Measurements from ENCODE around the gene ISG20L2.

The ISG20L2 gene

DNA sequence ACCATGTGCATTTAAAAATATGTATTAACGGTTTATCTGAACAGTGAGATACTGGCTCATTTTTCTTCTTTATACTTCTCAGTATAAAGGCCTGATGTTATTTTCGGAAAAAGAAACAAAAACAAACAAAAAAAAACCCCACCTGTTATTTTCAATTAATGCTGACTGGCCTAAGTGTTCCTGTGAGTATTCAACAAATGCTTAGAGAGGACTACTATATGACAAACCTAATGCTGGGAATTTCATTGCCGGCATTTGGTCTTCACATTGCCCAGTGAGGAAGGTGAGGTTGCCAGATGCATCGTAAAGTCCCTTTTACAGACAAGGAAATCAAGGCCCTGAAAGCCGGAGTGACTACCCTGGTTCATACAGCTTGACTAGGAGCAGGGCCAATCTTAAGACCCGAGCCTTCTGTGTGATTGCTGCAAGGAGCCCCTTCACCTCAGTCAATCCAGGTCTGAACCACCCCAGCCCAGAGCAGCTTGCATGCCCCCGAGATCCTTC lies 11.7 kb upstream of the ISG20L2 start:
- peak; percentile 64 for DNase-seq

DNA sequence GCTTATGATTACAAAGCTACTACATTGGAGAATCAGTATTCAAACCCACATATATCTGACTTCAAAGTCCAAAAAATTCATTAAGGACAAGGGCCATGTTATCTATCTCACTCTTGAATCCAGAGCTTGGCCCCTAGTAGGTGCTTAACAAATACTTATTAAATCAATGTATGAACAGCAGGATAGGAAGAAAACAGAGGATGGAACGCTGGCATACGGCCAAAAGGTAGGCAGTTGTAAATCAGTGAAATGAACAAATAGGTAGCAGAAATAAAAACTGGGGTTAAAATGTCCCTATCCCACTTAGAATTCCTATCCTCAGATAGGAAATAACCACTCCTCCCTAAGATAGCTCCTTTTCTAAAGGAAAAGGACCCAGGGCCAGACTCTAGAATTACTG lies 10.3 kb upstream of the ISG20L2 start:
- DNase-seq: no peak

DNA sequence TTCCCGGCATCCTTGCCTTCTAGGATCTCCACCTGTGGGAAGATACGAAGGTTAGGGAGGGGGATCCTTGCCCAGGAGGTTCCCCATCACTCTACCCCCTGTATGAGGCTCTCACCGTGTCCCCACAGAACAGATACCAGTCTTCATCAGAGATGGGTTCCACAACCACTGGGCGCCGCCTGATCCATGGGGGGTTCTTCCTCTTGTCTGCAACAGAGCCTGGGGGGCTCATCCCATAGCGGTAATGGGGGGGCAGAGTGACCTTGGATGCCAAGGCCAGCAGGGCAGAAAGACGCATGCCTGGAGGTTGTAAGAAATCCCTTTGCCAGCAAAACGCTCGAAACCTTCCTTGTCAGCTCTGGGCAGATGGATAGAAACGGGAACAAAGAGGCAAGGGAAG lies 9.8 kb upstream of the ISG20L2 start:
- DNase-seq: no peak

DNA sequence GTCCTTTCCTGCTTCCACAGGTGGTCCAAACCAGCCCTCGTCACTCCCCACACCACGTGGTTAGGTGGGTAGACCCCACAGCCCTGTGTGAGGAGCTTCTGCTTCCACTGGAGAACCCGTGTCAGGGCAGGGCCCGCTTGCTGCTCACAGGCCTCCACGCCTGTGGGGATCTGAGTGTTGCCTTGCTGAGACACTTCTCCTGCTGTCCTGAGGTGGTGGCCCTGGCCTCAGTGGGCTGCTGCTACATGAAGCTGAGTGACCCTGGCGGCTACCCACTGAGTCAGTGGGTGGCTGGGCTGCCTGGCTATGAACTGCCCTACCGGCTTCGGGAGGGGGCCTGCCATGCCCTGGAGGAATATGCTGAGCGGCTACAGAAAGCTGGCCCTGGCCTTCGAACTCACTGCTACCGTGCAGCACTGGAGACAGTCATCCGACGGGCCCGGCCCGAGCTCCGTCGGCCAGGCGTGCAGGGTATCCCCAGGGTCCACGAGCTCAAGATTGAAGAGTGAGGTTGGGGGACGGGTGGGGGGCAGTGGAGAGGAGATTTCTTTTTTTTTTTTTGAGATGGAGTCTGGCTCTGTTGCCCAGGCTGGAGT lies 5.5 kb upstream of the ISG20L2 start:
- no peak for DNase-seq

DNA sequence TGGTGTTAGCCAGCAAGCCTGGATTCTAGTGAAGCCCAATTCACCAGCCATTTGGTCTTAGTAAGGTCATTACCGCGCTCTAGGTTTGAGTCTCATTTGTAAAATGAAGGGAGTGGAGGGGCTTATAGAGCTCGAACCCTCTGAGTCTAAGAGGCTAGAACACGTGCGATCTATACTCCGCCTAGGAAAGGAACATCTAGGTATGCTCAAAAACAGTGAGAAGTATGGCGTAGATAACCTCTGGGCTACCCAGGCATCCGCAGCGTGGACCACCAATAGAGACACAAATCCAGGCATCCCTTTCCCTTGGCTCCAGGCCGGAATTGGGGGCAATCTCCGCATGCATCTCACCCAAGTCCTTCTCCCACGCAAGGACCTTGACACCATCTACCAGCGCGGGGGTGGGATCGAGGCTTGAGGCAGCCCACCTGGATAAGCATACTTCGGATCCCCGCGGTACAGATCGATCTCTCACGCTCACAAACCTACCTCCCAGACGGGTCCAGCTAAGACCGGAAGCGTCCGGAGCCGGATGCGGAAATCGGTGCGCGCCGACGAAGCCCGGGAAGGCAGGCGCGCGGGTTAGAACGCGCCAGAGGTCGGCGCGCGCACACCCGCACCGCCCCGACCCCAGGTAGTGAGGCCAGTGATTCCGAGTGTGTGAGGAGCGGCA lies 504 bp downstream of the ISG20L2 start, which contains the start of gene METTL25B:
Gene METTL25B (plus strand): TSS at position 544 of the 673 bp plus-strand sequence. CDS start 636 bp downstream, outside the sequence.
- DNase-seq: peak; percentile 95

DNA sequence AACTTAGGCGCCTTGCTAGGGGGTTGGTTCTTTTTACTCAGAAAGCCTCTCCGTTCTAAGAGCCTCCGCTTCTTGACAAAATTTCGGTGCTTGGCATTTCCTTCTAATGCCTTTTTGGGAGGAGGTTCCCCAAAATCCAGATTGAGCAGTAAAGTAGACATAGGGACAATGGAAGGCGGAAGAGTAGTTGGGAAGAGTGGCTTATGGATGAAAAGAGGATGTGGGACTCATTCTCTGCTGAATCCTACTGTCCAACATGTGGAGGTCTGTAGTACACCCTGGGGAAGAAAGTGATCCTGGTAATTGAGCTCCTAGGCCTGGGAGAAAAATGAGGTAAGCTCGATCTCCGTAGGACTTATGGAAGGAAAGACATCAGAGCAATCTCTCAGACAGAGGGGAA lies 1.1 kb downstream of the ISG20L2 start:
- DNase-seq: no peak

DNA sequence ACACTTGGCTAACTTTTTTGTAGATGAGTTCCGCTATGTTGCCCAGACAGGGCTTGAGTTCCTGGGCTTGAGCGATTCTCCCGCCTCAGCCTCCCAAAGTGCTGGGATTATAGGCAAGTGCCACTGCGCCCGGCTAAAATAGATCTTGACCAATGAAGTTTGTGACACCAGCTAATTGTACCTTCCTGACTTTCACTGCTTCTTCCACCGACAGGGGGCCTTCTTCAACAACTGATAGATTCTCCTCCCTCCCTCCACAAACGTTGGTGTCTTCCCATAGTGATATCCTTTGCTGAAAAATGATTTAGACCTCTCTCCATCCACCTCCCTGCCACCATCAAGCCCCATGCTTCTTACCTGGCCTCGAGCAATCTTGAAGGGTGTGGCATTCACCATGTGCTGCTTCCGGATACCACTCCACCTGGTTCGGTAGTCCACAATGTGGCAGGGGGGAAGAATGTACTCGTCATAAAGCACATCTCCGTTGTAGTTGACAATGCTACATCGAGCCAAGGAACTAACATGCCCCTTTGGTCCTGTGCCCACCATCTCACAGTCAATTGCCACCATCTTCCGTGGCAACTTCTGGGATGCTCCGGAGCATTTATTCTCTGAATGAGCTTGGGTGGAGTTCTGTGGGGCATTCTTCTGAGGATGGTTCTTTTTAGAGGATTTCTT lies 1.9 kb downstream of the ISG20L2 start:
- DNase-seq: peak; percentile 77

DNA sequence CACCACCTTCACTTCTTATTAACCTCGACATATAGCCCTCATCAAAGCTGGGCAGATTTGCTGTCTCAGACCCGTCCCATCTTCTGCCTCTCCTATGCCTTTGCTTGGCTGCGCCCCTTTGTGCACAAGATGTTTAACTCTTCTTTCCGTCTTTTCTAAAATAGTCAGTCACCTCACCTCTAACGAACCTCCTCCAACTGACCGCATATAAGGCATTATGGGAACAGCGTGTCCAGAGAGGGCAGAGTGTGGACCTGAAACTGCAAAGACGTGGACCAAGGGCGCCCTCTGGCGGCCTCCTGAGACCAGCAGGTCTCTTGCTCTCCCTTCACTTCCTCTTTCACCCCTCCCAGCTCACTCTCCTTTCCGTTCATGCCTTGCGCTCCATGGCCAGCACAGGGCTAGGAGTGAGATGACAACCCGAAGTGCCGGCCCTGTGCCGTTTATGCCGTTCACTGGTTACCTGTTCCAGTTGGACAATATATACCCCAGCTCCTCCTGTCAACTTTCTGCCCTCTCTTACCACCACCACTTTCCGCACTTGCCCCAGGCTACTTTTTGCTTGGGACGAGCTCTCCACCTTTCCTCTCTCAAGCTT lies 2.8 kb downstream of the ISG20L2 start:
- peak; percentile 91 for DNase-seq

DNA sequence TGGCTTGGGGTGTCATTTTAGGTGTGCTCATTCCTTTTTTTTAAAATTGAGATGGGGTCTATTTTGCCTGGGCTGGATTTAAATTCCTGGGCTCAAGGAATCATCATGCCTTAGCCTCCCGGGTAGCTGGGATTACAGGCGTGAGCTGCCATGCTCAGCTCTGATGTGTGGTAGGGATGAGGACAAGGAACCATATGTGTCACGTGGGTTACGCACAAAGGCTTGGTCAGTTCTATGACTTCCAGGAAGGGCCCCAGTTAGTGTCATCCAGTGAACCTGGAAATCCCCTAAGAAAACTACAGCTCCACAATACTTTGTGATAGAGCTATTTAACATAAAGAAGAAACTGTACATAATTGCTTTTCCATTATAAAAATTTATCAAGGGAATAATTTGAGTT lies 7.0 kb downstream of the ISG20L2 start:
- DNase-seq: no peak

DNA sequence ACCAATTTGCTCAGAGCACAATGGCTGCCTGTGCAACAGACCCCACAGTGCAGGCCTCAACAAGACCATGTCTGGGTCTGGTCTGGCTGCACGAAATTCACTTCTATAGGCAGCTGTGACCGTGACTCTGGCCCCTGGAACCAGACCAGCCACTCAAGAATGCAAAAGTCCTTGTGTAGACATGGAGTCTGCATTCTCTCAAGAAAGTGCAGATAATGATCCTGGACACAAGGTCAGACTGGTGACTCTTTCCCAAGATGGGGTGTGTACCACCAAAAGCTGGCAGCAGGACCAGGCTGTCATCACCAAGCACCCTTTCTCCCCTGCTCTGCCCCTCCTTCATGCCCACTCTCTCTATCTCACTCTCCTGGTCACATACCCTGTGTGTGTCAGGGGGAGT lies 7.4 kb downstream of the ISG20L2 start:
- DNase-seq: no peak

DNA sequence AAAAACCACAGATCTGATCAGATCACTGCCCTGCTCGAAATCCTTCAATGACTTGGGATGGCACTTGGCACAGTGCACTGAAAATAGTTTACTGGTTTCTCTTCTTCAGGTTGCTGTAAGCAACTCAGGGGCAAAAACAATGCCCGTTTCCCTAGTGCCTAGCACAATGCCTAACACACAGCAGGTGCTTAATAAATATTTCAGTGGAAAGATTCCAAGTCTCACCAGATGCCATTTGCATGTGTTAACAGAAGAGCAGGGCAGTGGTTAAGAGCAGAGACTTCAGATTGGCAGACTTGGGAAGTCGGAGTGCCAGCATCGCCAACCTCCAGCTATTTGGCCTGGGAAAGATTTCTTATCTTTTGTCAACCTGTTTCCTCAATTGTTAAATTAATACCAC lies 11.2 kb downstream of the ISG20L2 start:
- DNase-seq: peak; percentile 54

DNA sequence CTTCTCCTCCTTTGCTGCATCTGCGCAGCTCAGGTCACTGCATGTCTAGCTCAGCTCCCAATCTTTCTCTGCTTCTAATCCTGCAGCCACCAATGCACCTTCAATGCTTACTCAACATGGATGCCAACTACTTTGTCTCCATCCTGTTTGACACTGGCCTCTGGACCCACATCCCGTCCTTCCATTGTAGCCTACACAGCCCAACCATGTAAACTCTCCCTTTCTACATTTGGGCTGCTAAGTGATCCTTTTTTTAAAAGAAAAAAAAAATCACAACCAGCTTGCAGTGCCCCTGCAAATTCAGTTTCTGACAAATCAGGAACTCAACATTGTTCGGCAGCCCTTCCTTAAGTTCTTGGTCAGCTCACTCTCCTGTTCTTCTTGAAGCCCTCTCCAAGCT lies 13.7 kb downstream of the ISG20L2 start:
- no peak for DNase-seq

DNA sequence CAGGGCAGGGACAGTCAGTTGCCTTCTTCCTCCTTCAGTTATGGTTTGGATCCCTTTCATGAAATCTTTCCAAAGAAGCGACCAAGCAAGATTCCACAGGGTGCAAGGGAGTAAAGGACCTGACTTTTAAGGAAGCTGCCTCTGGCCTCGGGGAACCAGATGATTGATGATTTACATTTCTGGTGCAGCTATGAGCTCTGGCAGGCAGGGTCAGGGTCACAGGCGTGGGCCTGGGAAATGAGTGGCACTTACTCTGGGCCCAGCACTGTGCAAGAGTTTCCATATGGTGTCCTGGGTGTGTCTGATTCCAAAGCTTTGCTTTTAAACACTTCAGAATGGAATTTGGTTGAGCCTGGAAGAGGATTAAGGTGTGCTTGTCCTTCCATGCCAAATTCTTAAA lies 15.9 kb downstream of the ISG20L2 start:
- DNase-seq: no peak

DNA sequence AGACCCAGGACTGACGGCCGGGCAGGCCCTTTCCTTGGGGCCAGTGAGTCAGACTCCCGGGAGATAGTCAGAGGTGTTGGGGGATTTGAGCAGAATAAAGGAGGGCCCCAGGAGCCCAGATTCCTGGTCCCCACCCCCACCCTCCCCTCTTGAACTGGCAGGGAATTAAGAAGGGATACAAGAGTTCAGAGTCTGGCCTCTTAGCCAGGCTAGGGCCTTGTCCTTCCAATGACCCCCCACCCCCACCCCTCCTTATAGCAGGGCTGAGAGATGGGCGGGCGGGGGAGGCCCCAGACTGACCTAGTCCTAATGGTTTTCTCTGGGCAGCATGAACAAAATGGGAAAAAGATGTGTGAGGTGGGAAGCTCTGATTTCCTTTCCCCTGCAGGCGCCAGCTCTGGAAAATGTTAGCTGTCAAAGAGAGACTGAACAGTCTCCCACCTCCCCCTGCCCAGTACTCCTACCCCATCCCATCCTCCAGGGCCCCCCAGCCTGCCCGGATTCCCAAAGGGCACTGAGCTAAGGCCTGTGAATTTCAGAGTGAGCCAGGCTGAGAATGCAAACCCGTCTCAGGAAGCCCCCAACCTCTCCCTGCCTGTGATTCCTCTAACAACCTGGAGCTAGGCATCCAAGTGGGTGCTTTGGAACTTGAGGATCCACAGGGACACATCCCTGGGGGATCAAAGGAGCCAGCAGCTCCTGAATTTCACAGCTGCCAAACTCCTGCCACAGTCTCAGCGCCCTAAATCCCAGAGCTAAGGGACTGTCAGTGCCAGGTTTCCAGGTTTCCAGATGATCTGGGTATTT lies 17.4 kb downstream of the ISG20L2 start:
- no peak for DNase-seq

DNA sequence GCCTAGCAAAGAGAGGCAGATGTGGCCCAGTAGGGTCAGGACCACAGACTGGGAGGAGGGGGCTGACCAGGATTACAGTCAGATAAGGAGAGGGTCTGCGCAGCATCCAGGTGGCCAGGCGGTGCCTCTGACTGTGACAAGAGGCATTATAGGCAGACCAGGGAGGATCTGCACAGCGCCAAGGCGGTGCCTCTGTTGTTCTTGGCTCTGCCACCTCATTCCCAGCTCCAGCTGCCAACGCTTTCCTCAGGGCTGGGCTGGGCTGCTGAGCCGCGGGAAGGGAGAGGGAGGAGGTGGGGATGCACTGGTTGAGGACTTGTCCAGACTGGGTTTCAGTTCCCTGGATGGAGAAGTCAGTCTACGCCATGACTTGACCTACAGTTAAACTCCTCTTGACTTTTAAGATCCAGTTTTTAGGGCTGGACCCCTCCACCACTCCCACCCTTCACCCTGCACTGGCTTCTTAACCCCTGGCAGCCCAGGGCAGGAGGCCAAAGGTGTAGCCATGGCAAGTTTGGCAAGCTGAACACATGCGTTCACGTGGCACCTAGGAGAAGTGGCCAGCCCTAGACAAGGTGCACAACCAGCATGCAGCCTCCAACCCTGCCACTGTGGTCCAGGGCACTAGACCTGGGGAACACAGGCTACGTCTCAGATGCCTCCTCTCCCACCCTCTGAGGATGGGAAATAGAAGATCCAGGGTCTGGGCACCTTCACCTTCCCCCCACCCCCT lies 18.6 kb downstream of the ISG20L2 start:
- DNase-seq: peak; percentile 83

DNA sequence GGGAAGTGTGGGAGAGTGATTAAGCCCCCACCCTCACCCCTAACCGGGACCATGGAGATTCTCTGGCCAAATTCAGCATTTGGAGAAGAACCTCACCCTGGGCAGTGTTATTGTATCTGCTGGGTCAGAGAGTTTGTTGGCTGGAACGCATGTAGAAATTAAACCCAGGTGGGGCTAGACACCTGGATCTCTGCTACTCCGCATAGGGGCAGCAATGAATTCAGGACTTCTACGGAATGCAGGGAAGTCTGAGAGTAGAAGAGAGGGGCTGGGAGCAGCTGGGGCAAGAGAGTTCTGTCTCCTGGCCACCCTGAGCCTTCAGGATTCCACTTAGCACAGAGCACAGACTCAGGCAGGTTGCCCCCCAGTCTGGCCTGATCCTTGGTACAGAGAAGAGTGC lies 19.5 kb downstream of the ISG20L2 start:
- no peak for DNase-seq

DNA sequence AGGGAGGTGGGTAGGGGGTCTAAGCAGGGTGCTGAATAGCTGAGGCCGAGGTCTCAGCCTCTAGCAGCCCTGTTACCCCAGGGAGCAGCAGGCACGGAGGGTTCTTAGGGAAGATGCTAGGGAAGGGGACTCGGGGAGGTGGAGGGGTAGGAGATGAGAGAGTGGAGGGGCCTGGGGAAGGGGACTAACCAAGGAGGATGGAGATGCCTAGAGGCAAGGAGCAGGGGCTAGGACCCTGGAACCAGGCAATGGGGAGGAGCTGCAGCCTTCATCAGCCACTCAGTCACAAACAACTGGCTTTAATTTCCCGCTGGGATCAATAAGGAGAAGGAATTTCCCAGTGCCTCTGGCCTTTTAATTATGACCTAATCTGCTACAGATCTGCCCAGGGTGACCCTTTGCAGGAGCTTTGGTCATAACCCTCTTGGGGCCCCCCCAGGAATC lies 20.3 kb downstream of the ISG20L2 start:
- DNase-seq: no peak

DNA sequence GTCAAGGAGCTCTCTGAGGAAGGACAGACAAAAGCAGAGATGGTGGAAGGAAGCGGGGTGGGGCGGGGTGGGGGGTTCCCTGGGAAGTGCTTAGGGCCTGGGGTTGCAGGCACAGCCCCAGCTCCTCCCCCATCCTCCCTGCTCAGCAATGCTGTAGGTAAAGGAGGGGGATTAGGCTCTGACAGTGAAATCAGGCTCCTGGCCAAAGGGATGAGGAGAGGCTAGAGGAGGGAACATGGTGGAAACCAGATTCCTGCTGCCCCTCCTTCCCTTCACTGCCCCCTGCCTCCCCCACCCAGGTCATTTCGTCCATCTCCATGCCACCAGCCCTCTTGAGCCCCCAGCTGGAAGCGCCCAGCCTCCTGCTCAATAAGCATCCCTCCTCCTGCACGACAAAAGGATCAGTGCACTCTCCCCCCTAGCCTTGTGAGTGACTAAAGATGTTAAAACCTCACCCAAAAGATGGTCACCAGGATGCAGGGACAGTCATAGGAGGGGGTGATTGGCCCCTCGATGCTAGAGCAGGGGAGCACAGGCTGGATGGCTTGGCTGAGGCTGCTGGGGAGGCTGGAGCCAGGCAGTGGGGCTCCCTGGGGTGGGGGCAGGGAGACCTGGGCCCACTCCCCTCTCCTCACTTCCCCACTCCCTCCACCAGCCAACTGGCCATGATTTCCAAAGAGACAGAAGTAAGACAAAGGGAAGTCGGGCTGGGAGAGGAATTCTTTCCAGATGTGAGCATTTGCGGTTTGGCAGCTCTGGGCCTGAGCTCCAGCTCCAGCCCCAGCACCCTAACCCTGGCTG lies 20.9 kb downstream of the ISG20L2 start:
- no peak for DNase-seq

DNA sequence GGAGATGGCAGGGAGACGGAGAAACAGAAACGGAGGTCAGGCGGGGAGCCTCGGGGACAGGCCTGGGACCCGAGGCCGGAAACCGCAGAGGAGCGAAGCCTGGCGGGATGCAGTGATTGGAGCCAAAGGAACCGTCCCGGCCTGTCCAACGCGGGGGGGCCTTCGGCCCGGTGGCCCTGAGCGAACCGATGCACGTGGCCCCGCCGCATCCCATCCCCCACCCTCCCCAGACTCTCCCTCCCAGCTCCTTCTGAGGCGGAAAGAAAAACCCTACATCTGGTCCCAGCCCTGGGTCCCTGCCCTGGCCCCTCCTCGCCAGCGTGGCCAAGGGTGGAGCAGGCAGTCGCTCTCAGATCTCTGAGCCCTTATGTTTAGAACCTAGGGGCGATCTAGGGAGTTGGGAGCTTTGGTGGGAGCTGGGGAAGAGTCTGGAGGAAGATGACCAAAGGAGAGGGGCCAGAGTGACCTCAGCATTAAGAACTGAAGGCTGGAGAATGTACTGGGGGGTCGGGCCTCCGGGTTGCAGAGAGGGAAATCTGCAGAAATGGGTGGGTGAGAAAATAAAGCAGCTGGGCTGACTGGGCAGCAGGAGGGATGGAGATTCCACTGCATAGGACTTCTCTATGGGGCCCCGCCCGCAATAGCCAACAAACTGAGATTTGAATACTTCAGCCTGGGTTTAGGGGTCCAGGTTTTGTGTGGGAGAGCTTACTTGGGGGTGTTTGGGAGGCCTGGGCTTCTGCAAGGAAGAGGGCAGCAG lies 21.7 kb downstream of the ISG20L2 start:
- DNase-seq: peak; percentile 32

DNA sequence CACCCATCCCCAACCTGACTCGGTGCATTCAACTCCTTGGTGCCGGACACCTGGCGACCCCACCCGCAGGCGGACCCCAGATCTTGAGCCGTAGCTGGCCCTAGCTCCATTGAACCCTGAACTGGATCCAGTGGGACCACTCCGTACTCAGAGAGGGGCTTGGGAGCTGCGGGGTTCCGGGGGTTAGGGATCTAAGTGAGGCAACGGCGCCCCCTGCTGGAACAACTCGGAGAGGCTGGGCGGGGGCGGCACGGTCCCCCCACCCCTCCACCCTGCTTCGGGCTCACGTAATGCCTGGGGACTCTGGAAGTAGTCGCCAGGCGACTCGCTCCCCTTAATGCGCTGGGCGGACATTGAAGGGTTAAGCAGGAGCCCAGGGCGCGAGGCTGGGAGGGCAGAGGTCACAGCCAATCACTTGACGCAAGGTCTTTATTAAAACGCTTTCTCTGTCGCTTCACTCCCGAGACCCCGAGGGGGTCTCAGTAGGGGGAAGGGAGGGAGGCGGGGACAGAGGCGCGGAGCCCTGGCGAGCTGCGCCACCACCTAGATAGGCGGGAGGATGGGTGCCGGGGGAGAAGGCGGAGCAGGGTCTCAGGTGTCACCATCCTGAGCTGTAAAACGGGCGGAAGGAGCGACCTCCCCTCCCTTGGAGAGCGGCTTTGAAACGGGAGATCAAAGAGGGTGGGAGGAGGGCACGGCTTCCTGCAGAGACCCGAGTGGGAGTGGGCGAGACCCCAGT lies 22.5 kb downstream of the ISG20L2 start:
- DNase-seq: peak; percentile 78

All from NCI-H69 (cell line).